ENCODE results near the gene HIP1.

DNA sequence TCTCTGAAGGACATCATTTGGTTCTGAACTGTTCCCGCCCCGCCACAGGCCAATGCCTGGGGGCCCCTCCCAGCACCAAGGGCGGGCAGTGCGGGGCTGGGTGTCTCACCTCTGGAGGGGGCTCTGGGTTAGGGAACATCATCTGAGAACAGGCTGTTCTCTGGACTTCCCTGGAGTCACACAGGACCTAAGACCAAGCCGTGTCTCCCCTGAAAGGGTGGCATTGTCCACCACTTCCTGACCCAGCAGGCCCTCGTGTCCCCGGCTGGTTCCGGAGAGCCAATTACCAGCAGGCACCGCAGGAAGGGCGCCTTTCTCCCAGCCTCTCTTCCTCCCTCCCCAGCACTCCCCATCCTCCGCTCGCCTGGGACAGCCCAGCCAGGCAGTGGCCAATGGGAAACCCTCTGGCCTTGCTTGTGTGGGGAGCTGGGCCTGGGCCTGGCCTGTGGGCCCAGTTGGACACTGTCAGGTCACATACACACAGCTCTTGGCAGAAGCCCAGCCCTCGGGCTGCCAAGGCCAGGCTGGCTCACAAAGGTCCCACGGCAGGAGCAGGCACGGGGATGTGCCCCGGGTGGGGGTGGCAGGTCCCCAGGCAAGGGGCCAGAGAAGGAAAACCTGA, 127.1 kb downstream of the HIP1 start:
- TF ChIP-seq, protein P1, sequence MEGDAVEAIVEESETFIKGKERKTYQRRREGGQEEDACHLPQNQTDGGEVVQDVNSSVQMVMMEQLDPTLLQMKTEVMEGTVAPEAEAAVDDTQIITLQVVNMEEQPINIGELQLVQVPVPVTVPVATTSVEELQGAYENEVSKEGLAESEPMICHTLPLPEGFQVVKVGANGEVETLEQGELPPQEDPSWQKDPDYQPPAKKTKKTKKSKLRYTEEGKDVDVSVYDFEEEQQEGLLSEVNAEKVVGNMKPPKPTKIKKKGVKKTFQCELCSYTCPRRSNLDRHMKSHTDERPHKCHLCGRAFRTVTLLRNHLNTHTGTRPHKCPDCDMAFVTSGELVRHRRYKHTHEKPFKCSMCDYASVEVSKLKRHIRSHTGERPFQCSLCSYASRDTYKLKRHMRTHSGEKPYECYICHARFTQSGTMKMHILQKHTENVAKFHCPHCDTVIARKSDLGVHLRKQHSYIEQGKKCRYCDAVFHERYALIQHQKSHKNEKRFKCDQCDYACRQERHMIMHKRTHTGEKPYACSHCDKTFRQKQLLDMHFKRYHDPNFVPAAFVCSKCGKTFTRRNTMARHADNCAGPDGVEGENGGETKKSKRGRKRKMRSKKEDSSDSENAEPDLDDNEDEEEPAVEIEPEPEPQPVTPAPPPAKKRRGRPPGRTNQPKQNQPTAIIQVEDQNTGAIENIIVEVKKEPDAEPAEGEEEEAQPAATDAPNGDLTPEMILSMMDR (IDR thresholded peaks at IDR 0.05) = no peak
- no peak for TF ChIP-seq ZFX (IDR thresholded peaks at IDR 0.05; ENCODE audit: borderline replicate concordance)
